Testis (tissue), 3 donors: Measurements from ENCODE around the gene BSN. TPM values are rescaled to one million over a fixed set of nuclear protein-coding genes. Genes with fewer than 3 reads are reported as not detected.

Source experiments
- DNase-seq: peaks from one replicate; pipeline ENCODE4 v3.0.0-alpha.2; 2019
- H3K27ac ChIP-seq, 2 donors: fragments of 200-600 bp; sonication (generic); one replicate each; pipeline ENCODE4 v1.5.1; 2019
- H3K27me3 ChIP-seq: fragments of 200-600 bp; sonication (generic); one replicate; pipeline ENCODE4 v1.5.1; 2019
- H3K36me3 ChIP-seq: fragments of 200-600 bp; sonication (generic); one replicate; pipeline ENCODE4 v1.5.1; 2017; ENCODE audit warnings: low read depth; ENCODE audit errors: missing control alignments
- H3K4me1 ChIP-seq: fragments of 200-600 bp; sonication (generic); one replicate; pipeline ENCODE4 v1.5.1; 2019
- H3K4me3 ChIP-seq, 2 donors: fragments of 200-600 bp; sonication (generic); one replicate each; pipeline ENCODE4 v1.5.1; 2017 to 2019
- H3K9me3 ChIP-seq: fragments of 200-600 bp; sonication (generic); one replicate; pipeline ENCODE4 v1.5.1; 2017
- CTCF ChIP-seq, 3 experiments: fragments of 450-650 bp in 2 of 3; fragments of 200-600 bp in 1 of 3; sonication (generic) in 1 of 3; IDR thresholded peaks; one replicate each; pipeline ENCODE4 v1.5.1; 2016 to 2019; ENCODE audit warnings: antibody characterized with exemption in 3 of 3, mild to moderate bottlenecking in 2 of 3, moderate library complexity in 1 of 3
- POLR2A ChIP-seq: fragments of 450-650 bp; IDR thresholded peaks from one replicate; pipeline ENCODE4 v1.6.1; 2017; ENCODE audit warnings: antibody characterized with exemption, mild to moderate bottlenecking, moderate library complexity
- WGBS, 2 donors: methylation state at CpG; one replicate each; pipeline ENCODE4 v1.1.5; 2018; 5-methylcytosine and 5-hydroxymethylcytosine counted together
- intact Hi-C: fragments of 100-400 bp; cut with DNase I; formaldehyde crosslinking; loops from one replicate; pipeline ENCODE4 v1.15.1; 2023; ENCODE audit warnings: low total_unique reads
- polyA plus RNA-seq: library from polyadenylated mRNA; stranded (reverse); fragments of 350-450 nt; fragmentation: Illumina TruSeq; extraction: RNeasy Lipid Tissue Mini Kit (QIAGEN cat#74804); gene quantifications from one replicate; pipeline ENCODE4 v1.2.3, GENCODE V29; 2014; ENCODE audit warnings: low read depth, low replicate concordance; ENCODE audit not compliant: insufficient read depth
- total RNA-seq, 2 donors: library from RNA; depleted of rRNA; stranded (reverse); fragments of >200 nt; gene quantifications; one replicate each; pipeline ENCODE4 v1.2.3, GENCODE V29; 2016

The BSN gene
- total and polyA plus RNA-seq, 3 donors from 2014 or later: 9.9 to 25.3 (median 18.9) TPM

DNA sequence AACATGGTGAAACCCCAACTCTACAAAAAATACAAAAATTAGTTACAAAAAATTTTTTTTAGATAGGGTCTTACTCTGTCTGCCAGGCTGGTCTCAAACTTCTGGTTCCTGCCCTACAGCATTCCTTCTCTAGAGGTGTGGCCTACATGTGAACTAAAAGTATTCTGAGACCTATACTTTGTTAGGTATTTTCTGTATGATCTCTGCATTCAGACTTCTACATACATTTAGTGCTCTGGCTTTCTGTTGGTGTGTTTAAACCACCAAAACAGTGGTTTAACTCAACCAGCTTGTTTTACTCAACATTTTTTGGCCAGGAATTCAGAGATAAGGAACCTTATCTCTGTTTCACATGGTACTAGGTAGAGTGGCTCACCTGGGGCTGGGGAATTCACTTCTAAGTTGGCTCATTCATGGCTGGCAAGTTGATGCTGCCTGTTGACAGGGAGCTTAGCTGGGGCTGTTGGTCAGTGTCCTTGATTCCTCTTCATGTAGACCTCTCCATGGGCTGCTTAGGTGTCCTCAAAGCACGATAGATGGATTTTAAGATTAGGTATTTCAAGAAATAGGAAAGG is 41.4 kb upstream of the BSN start:
- no peak overlapping the region for H3K27ac ChIP-seq
- intact Hi-C loops: no loop called here
- WGBS, 2 donors: 89 to 90% methylated on average over 1 of the region's 1 CpG

GRCh38 chr3:49513494-49514124 is 40.7 kb upstream of the BSN start:
- Histone ChIP-seq H3K27ac (peak overlapping the region in 1 of 2 donors; percentile 60), H3K4me3 (no peak overlapping the region), H3K36me3 (no peaks in the 10 kb centered on the region), H3K9me3 (no peaks in the 10 kb centered on the region), H3K4me1 (peaks cover 13% of the 10 kb centered on the region), H3K27me3 (no peaks in the 10 kb centered on the region)
- TF ChIP-seq POLR2A (no peak), CTCF (IDR thresholded peaks at IDR 0.05) (no peak)
- DNase-seq: no peak
- intact Hi-C loops: no loop called here
- 35 to 64% methylated on average over 4 of the region's 4 CpGs for WGBS, 2 donors

More for the DNA sequence above, 41.4 kb upstream of the BSN start:
- peaks cover 13% of the 10 kb centered on the region for H3K4me1 ChIP-seq
- no peak for TF ChIP-seq CTCF (IDR thresholded peaks at IDR 0.05)
- no peak for TF ChIP-seq POLR2A
- no peaks in the 10 kb centered on the region for H3K36me3 ChIP-seq
- no peak for DNase-seq
- no peaks in the 10 kb centered on the region for H3K9me3 ChIP-seq
- no peaks in the 10 kb centered on the region for H3K27me3 ChIP-seq
- H3K4me3 ChIP-seq: no peak overlapping the region

- Histone ChIP-seq H3K27ac (no peak overlapping the region), H3K4me1 (peaks cover 28% of the 10 kb centered on the region), H3K4me3 (no peak overlapping the region), H3K36me3 (no peaks in the 10 kb centered on the region), H3K27me3 (no peaks in the 10 kb centered on the region), H3K9me3 (no peaks in the 10 kb centered on the region)
- 87% methylated on average over 3 of the region's 3 CpGs for WGBS, 2 donors
- TF ChIP-seq CTCF (IDR thresholded peaks at IDR 0.05) (no peak), POLR2A (no peak)
- no peak for DNase-seq
- intact Hi-C loops: no loop called here
Measured at GRCh38 chr3:49518016-49518415, 36.3 kb upstream of the BSN start.

- 77 to 78% methylated on average over 5 of the region's 5 CpGs for WGBS, 2 donors
- DNase-seq: no peak
- Histone ChIP-seq H3K27me3 (no peaks in the 10 kb centered on the region), H3K36me3 (no peaks in the 10 kb centered on the region), H3K4me3 (no peak overlapping the region), H3K4me1 (peaks cover 27% of the 10 kb centered on the region), H3K27ac (no peak overlapping the region), H3K9me3 (no peaks in the 10 kb centered on the region)
- intact Hi-C loops: no loop called here
- TF ChIP-seq CTCF (IDR thresholded peaks at IDR 0.05) (no peak), POLR2A (no peak)
Measured at GRCh38 chr3:49518441-49518840, 35.8 kb upstream of the BSN start.

DNA sequence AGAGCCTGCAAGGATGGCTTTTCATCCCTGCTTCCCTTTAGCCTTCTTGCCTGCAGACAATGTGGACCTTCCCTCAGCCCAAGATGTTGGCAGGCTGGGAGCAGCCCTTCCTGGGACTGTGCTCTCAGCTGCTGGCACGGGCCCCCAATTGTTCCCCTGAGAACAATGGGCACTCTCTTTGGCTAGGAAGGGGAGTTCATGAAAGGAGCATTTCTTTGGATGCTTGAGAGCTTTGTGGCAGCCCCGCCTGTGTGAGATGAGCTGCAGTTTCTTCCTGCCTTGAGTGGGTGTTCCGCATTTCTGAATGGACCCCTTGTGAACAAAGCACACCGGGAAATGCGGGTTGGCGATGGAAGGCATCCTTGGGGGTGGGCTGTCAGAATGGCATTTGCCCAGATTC is 35.0 kb upstream of the BSN start:
- Histone ChIP-seq H3K27ac (no peak overlapping the region), H3K27me3 (no peaks in the 10 kb centered on the region), H3K36me3 (no peaks in the 10 kb centered on the region), H3K4me1 (peaks cover 27% of the 10 kb centered on the region), H3K4me3 (no peak overlapping the region), H3K9me3 (no peaks in the 10 kb centered on the region)
- peak; percentile 69 for DNase-seq
- 53 to 92% methylated on average over 6 of the region's 6 CpGs for WGBS, 2 donors
- intact Hi-C loops: no loop called here
- TF ChIP-seq CTCF (IDR thresholded peaks at IDR 0.05) (no peak), POLR2A (no peak)
